ENCODE data around the gene WNK4. TPM values are rescaled to one million over a fixed set of nuclear protein-coding genes. Genes with fewer than 3 reads are reported as not detected.

The WNK4 gene
- total and polyA plus RNA-seq, 9 of the 15 experiments (the other 6 are each of a cell fraction or from before 2014, with no cell fraction given): 0.32 to 25.8 (median 4.5) TPM

- no peak for TF ChIP-seq RERE (CRISPR knock-in tag; IDR thresholded peaks at IDR 0.05; ENCODE audit: borderline replicate concordance)
- TF ChIP-seq, protein P1, sequence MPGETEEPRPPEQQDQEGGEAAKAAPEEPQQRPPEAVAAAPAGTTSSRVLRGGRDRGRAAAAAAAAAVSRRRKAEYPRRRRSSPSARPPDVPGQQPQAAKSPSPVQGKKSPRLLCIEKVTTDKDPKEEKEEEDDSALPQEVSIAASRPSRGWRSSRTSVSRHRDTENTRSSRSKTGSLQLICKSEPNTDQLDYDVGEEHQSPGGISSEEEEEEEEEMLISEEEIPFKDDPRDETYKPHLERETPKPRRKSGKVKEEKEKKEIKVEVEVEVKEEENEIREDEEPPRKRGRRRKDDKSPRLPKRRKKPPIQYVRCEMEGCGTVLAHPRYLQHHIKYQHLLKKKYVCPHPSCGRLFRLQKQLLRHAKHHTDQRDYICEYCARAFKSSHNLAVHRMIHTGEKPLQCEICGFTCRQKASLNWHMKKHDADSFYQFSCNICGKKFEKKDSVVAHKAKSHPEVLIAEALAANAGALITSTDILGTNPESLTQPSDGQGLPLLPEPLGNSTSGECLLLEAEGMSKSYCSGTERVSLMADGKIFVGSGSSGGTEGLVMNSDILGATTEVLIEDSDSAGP (CRISPR knock-in tag; IDR thresholded peaks at IDR 0.05): no peak
- TF ChIP-seq U2AF2 (optimal IDR thresholded peaks at IDR 0.05; ENCODE audit: low read depth, low read length): no peak
- peak; percentile 60 for TF ChIP-seq MAFK (IDR thresholded peaks at IDR 0.05; ENCODE audit: low read length)
- peak; percentile 57 for TF ChIP-seq MAFG (tag; conservative IDR thresholded peaks at IDR 0.05)
- no peak for TF ChIP-seq CBFB (CRISPR knock-in tag; IDR thresholded peaks at IDR 0.05)
Measured at GRCh38 chr17:42778570-42778969, 1.8 kb upstream of the WNK4 start (continued).

All from K562 (cell line).